HL-60 (cell line): ENCODE measurements around the gene MOV10L1.
A peak's percentile ranks its signal among the peaks of the same experiment; 100 is the strongest.

Source experiments
- DNase-seq, 2 experiments: peaks; one replicate each; pipeline ENCODE4 v3.0.0-alpha.2; 2010 to 2020; ENCODE audit warnings: low read depth in 1 of 2, low spot score in 1 of 2
- H3K27ac ChIP-seq: fragments of 250-450 bp; sonication (Bioruptor Pico); replicated peaks from 2 replicates; pipeline ENCODE4 v1.5.1; 2020; ENCODE audit warnings: mild to moderate bottlenecking, moderate library complexity
- H3K27me3 ChIP-seq: fragments of 250-450 bp; sonication (Bioruptor Pico); 2 replicates; pipeline ENCODE4 v1.5.1; 2021; ENCODE audit warnings: mild to moderate bottlenecking, moderate library complexity; ENCODE audit not compliant: insufficient read depth, poor library complexity, severe bottlenecking
- H3K4me3 ChIP-seq: replicated peaks from 2 replicates; pipeline ENCODE4 v1.5.1; 2011; ENCODE audit warnings: mild to moderate bottlenecking, control low read depth, low read length; ENCODE audit not compliant: insufficient read depth
- GABPA ChIP-seq: IDR thresholded peaks from 2 replicates; pipeline ENCODE4 v1.6.1; 2012; ENCODE audit warnings: low read depth
- POLR2AphosphoS5 ChIP-seq: IDR thresholded peaks from 2 replicates; pipeline ENCODE4 v1.6.1; 2012; ENCODE audit warnings: low read depth
- SPI1 ChIP-seq: IDR thresholded peaks from 2 replicates; pipeline ENCODE4 v1.6.1; 2012; ENCODE audit warnings: low read depth, mild to moderate bottlenecking, borderline replicate concordance
- TF ChIP-seq, protein P1 (sequence below): IDR thresholded peaks from 2 replicates; pipeline ENCODE4 v1.6.1; 2012; ENCODE audit warnings: low read depth; ENCODE audit not compliant: insufficient replicate concordance
- TF ChIP-seq, protein P2 (sequence below): IDR thresholded peaks from one replicate; pipeline ENCODE4 v1.5.1; 2011; ENCODE audit warnings: low read length, control low read depth, inconsistent platforms; ENCODE audit not compliant: insufficient read depth

MOV10L1 gene

DNA sequence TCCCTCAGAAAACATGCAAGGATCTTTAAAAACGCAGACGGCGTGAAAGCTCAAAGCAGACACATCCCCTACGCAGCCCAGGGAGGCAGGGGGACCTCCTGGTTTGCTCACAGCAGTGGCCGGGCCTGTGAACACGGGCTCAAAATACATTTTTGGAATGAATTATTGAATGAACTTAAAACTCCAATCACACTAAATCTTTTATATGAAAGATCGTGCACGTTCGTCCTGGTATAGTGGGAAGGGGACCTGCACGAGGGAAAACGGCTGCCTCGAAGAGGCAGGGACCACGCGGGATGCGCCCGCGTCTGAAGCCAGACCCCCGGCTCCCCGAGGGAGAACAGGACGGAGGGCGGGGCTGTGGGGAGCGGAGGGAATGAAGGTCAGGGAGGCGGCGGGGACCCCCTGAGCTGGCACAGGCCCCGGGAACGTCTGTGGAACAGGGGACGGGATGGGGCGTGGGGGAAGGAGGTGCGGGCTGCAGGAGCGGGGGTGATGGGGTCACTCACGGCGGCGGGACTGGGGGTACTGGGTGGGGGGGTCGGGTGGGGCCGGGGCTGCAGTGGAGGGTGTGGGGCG, 79.5 kb downstream of the MOV10L1 start:
- H3K27ac ChIP-seq, result no peak overlapping the region
- no peak for TF ChIP-seq POLR2AphosphoS5
- DNase-seq, result no peak
- peaks cover 6% of the 10 kb centered on the region for H3K27me3 ChIP-seq
- H3K4me3 ChIP-seq, result peak overlapping the region; percentile 41

DNA sequence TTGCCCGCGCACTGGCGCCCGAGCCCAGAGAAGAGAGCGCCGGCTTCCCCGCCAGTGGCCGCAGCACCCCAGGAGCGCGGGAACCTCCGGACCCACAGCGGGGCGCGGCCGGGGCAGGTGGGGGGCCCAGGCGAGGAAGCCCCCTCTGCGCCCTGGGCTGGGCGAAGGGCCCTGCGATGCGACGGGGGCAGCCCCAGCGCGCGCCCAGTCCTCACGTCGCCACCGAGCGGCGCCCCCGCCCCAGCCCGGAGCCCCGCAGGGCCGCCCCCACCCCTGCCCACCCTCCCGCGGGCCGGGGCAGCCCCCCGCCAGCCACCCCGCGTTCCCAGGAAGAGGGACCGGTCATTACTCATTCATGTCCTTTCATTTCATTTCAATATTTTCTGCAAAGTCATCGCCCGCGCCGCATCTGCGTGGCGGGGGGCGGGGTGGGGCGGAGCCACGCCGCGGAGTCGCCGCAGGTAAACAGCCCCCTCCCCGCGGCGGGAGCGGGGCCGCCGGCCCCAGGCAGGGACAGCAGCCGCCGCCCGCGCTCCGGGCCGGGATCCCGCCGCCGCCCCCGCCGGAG, 80.1 kb downstream of the MOV10L1 start:
- DNase-seq, result peak in 1 of 2 experiments; percentile 43
- Histone ChIP-seq H3K4me3 (peak overlapping the region; percentile 41), H3K27me3 (peaks cover 6% of the 10 kb centered on the region), H3K27ac (no peak overlapping the region)
- TF ChIP-seq, protein P1, sequence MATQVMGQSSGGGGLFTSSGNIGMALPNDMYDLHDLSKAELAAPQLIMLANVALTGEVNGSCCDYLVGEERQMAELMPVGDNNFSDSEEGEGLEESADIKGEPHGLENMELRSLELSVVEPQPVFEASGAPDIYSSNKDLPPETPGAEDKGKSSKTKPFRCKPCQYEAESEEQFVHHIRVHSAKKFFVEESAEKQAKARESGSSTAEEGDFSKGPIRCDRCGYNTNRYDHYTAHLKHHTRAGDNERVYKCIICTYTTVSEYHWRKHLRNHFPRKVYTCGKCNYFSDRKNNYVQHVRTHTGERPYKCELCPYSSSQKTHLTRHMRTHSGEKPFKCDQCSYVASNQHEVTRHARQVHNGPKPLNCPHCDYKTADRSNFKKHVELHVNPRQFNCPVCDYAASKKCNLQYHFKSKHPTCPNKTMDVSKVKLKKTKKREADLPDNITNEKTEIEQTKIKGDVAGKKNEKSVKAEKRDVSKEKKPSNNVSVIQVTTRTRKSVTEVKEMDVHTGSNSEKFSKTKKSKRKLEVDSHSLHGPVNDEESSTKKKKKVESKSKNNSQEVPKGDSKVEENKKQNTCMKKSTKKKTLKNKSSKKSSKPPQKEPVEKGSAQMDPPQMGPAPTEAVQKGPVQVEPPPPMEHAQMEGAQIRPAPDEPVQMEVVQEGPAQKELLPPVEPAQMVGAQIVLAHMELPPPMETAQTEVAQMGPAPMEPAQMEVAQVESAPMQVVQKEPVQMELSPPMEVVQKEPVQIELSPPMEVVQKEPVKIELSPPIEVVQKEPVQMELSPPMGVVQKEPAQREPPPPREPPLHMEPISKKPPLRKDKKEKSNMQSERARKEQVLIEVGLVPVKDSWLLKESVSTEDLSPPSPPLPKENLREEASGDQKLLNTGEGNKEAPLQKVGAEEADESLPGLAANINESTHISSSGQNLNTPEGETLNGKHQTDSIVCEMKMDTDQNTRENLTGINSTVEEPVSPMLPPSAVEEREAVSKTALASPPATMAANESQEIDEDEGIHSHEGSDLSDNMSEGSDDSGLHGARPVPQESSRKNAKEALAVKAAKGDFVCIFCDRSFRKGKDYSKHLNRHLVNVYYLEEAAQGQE, result no peak
- TF ChIP-seq, protein P2, sequence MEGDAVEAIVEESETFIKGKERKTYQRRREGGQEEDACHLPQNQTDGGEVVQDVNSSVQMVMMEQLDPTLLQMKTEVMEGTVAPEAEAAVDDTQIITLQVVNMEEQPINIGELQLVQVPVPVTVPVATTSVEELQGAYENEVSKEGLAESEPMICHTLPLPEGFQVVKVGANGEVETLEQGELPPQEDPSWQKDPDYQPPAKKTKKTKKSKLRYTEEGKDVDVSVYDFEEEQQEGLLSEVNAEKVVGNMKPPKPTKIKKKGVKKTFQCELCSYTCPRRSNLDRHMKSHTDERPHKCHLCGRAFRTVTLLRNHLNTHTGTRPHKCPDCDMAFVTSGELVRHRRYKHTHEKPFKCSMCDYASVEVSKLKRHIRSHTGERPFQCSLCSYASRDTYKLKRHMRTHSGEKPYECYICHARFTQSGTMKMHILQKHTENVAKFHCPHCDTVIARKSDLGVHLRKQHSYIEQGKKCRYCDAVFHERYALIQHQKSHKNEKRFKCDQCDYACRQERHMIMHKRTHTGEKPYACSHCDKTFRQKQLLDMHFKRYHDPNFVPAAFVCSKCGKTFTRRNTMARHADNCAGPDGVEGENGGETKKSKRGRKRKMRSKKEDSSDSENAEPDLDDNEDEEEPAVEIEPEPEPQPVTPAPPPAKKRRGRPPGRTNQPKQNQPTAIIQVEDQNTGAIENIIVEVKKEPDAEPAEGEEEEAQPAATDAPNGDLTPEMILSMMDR, result no peak
- TF ChIP-seq SPI1, result no peak

DNA sequence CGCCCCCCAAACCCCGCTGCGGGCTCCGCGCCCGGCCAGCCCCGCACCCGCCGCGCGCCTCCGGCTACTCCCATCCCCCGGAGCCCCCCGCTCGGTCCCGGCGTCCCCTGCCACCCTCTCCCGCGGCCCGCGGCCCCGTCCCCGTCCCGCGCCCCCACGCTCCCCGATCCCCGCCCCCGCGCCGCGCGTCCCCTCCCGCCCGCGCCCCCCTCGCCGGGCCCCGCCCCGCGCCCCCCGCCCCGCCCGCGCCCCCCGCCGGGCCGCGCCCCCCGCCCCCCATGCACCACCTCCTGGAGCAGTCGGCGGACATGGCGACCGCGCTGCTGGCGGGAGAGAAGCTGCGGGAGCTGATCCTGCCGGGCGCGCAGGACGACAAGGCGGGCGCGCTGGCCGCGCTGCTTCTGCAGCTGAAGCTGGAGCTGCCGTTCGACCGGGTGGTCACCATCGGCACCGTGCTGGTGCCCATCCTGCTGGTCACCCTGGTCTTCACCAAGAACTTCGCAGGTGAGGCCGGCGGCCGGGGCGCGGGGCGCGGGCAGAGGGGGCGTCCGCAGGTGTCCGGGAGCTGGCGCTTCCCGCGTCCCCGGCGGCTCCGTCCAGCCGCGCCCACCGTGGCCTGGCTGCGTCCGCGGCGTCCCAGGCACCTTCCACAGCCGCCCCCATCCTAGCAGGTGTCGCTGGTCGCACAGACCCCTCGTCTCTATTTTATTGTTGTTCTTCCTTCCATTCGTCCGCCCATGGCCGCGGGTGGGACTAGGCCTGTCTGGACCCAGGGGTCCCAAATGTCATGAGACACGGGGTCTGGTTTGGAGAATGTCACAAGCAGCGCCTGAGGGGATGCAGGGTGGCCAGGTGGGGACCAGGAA, 80.9 kb downstream of the MOV10L1 start, which contains the start of gene PANX2:
Gene PANX2 (plus strand): TSS at position 279 of the 866 bp plus-strand sequence. CDS start 0 bp downstream, at position 279.
- no peak for DNase-seq
- no peak for TF ChIP-seq SPI1
- TF ChIP-seq GABPA, result no peak
- TF ChIP-seq, protein P1, result no peak
- TF ChIP-seq POLR2AphosphoS5, result no peak
- TF ChIP-seq, protein P2, result no peak
- Histone ChIP-seq H3K27me3 (peaks cover 6% of the 10 kb centered on the region), H3K27ac (no peak within 1 kb of the TSS), H3K4me3 (peak within 1 kb of the TSS; percentile 41)

DNA sequence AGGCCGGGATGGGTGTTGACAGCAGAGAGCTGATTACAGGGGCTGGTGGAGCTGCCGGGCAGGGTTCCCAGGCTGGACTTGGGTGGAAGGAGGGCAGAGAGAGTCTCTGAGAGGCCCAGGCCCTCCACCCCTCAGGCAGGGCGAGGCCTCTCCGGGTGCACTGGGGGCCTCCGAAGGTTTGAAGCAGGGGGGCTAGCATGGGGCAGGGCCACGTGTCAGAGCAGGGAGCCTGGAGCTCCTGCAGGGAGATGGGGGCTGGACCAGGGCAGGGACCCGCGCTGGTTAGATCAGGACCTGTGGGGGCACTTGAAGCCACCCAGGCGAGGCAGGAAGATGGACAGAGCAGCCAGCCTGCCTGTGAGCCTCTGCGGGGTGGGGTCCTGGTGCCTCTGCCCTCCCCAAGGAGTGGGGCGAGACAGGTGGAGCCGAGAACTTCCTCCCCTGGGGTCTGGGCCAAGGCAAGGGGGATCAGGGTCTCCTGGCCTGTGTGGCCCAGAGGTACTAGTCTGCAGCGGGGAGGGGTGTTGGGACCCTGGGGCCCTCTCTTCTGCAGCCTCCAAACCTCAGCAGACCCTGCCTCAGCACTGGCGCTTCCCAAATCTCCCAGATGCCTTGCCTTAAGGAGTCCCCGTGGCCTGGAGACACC, 81.6 kb downstream of the MOV10L1 start:
- no peak overlapping the region for H3K4me3 ChIP-seq
- TF ChIP-seq POLR2AphosphoS5, result no peak
- TF ChIP-seq, protein P1, result no peak
- TF ChIP-seq, protein P2, result no peak
- TF ChIP-seq SPI1, result no peak
- no peak for TF ChIP-seq GABPA
- no peak overlapping the region for H3K27ac ChIP-seq

More for the DNA sequence above, 81.6 kb downstream of the MOV10L1 start:
- peaks cover 6% of the 10 kb centered on the region for H3K27me3 ChIP-seq
- DNase-seq, result no peak
